Non-pigmented ciliary epithelial cell (primary cell): ENCODE results near the gene SLC9A3.

Experiments
- DNase-seq: peaks from one replicate; pipeline ENCODE4 v3.0.0-alpha.2; 2010; ENCODE audit warnings: low read depth

SLC9A3 gene

DNA sequence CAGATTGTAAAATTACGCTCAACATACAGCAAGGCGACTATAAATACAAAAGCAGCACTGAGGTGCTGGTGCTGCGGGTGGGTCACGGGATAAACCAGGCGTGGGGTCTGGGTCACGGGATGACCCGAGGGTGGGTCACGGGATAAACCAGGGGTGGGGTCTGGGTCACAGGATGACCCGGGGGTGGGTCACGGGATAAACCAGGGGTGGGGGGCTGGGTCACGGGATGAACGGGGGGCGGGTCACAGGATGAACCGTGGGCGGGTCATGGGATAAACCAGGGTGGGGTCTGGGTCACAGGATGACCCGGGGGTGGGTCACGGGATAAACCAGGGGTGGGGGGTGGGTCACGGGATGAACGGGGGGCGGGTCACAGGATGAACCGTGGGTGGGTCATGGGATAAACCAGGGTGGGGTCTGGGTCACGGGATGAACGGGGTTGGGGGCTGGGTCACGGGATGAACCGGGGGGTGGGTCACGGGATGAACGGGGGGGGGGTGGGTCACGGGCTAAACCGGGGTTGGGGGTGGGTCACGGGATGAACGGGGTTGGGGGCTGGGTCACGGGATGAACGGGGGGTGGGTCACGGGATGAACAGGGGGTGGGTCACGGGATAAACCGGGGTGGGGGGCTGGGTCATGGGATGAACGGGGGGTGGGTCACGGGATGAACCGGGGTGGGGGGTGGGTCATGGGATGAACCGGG is 30.2 kb upstream of the SLC9A3 start:
- no peak for DNase-seq

DNA sequence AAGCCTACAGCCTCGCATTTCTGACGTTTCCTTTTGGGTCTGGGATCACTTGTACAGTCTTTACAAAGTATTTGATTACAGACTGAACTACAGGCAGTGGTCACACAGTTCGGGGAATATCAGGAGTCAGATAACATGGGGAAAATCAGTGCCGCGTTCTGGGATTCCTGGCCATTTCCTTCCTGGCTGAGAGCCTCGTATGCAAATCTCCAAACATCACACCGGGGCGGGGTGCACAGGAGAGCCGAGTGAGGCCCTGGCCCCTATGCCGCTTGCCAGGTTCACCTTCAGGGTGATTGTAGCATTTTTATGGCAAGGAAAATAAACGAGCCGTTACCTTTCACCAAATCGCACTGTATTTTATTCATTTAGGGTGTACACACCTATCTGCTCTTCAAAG is 29.6 kb upstream of the SLC9A3 start:
- no peak for DNase-seq

DNA sequence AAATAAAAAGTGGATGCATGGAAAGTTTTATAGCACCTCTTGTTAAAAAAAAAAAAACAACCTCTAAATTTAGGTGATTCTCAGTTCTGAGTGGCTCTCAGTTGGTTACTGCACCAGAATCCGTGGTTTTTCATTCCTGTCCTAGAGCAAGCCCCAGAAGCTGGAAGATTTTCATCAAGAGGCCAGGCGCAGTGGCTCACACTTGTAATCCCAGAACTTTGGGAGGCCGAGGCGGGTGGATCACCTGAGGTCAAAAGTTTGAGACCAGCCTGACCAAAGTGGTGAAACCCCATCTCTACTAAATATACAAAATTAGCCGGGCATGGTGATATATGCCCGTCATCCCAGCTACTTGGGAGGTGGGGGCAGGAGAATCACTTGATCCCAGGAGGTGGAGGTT is 27.2 kb upstream of the SLC9A3 start:
- no peak for DNase-seq

GRCh38 chr5:549229-549628 is 25.0 kb upstream of the SLC9A3 start:
- no peak for DNase-seq

- DNase-seq = no peak
Observed at GRCh38 chr5:548256-548655, 24.0 kb upstream of the SLC9A3 start.

DNA sequence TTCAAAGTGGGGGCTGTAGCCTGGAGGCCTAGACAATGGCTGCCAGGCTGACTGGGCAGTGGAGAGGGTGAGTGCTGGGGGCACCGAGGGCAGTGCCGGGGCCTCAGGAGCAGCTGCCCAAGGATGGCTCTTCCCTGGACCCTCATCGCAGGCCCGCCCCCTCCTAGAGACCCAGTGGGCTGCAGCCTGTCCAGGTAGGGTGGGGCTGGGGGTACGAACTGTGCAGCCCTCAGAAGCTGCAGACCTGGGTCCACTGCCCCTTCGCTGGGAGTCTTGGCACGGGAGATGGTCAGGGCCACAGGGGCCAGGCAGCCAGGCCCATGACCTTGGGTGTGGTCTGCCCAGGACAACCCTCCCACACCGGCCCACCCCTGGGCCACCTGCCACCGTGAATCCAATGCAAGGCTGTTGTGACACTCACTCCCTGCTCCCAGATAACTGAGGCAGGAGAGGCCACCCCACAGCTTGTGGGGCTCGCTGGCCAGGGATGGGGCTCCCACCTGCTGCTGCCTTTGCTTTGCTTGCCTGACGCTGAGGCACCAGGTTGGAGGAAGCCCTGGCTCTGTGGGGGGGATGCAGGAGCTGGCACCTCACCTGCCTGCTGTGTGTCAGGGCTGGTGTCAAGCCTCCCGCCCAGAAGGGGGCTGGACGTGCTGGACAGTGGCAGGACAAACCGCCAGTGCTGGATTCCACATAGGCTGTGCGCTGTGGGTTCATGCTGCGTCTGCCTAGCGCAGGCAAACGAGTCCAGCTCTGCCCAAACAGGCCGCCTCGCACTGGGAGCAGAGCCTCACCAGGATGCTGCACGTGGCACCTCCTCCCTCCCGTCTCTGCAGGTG is 23.1 kb upstream of the SLC9A3 start:
- DNase-seq = no peak

GRCh38 chr5:546376-546908 is 22.2 kb upstream of the SLC9A3 start:
- DNase-seq = no peak

DNA sequence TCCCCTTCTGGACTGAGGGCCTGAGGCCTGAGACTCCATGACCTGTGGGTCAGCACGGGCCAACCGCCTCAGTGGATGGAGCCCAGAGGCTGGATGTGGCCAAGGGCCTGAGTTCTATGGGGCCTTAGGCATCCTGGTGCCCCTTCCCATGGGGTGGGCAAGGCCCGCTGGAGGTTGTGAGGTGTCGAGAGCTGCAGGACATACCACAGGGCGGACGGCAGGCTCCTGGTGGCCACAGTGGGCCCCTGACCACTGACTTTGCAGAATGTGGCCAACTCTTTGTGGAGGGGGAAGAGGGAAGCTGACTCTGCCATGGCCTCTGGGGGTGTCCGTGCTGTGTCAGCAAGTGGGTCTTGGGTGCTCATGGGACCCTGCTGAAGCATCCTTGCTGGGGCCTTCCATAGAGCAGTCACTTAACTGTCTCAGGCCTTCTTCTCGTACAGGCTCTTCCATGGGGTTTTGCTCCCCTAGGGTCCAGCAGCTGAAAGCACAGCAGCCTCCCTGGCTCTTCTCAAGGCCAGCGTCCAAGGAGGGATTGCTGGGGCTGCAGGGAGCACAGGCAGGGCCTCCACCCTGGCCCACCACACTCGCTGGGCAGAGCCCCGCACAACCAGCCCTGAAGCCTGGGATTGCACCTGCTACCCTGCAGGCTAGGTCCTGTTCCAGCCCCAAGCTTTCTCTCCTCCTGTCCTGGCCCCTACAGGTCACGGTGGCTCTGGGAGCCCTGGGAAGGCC is 21.6 kb upstream of the SLC9A3 start:
- no peak for DNase-seq

- DNase-seq = no peak
Observed at GRCh38 chr5:544675-545355, 20.6 kb upstream of the SLC9A3 start.

GRCh38 chr5:543755-544674 is 19.8 kb upstream of the SLC9A3 start:
- no peak for DNase-seq

DNA sequence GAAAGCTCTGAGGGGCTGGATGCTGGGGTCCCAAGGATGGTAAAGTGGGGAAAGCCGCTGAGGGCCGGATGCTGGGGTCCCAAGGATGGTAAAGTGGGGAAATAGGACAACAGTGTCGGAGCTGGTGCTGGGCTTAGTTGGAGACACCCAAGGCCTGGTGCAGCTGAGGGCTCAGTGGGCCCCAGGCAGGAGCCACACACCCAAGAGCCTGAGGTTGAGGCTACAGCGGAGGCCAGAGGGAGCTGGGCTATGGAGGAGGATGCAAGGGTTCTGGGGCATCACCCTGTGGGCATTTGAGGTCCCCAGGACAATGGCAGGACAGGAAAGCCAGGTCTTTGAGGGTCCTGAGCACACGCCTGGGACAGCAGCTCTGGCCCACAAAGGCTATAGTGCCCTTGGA is 19.1 kb upstream of the SLC9A3 start:
- no peak for DNase-seq

DNA sequence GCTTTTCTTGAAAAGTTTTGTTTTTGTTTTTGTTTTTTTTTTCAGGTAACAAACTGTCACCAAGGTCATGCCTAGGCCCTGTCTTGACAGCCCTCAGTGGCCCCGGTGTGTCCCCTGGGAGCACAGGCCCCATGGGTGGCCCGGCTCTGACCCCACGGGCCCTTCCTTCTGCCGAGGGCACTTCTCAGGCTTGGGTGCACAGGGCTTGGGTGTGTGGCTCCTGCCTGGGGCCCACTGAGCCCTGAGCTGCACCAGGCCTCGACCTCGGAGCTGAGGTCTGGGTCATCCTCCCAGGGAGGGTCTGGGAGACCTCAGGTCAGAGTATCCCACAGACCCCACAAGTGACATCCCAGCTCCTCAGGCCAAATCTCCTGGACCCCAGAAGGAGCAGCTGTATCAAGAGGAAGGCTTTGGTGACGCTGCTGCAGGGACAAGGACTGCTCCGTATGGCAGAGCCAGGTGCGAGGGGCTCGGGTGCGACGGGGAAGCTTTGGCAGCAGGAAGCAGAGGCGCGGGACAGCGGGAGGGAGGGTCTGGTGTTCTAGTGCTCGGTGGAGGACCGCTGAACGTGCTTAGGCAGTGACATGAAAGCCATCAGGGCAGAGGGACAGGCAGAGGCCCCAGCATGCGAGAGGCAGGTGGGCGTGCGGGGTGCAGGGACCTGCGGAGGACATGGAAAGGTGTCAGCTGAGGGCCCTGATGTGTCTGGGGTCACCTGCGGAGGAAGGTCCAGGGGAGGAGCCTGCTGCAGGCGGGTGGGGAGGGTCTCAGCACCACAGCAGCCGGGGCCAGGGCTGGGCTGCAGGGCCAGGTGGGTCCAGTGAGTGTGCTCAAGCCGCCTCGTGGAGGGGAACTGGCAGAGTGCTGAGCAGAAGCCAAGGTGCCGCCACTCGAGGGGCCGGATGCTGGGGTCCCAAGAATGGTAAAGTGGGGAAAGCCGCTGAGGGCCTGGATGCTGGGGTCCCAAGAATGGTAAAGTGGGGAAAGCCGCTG is 18.4 kb upstream of the SLC9A3 start:
- DNase-seq = no peak

GRCh38 chr5:541539-542318 is 17.5 kb upstream of the SLC9A3 start:
- DNase-seq = no peak

DNA sequence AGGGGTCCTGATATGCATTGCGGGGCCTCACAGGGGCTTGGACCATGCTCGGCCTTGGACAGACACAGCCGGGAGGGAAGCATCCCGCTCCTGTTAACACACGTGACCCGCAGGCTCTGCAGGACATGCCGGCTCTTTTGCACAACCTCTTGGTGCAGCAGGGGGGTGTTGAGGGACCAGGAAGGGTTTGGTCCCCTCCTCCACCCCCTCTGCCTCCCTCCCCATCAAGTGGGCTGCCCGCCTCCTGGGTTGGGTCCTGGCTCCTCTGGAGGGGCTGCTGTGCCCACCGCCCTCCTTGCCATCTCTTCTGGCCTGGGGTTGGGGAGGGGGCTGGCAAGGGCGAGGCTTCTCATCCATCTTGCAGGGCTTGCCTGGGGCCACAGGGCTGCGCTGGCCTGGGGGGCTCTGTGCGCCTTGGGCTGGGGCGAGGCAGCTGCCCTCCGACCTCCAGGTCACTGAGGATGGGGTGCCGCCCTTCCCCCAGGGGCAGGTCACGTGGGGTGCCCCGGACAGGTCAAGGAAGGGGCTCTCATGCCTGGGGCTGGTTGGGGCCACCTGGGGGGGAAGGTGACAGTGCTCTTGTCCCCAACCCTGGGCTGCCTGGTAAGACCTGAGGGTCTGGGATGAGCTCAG is 16.8 kb upstream of the SLC9A3 start:
- DNase-seq = no peak

DNA sequence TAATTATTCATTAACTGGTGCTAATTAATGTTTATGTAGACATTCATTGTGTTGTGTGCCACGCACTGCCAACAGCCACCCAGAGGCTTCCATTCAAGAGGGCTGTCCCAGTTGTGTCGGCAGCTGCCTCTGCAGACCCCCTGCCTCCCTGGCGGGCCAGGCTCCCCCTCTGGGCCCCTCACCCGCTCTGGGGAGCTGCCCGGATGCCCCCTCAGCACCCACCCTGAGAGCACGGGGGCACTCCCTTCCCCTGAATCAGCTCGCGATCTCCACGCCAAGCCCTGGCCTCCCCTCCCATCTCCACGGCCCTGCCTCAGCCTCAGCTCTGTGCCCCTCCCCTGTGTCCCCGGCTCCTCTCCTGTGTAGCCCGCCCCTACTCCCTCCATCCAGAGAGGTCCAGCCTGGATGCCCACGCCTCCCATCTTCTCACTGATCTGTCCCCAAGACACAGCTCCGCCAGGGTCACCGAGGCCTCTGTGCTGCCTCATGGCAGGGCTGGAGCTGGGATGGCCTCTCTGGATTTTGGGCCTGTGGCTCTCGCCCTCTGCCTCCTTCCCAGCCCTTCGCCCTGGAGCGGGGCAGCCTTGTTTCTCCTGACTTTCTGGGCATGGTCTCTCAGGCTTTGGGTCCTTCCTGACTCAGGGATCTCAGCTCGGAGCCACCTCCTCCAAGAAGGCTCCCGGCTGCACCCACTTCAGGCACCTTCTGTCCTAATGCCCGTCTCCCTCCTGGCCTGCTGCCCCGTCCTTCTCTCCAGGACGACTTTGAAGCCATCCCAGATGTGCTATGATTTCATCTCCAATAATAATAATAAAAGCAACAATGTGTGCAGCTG is 16.0 kb upstream of the SLC9A3 start:
- DNase-seq = no peak

- no peak for DNase-seq
Observed at GRCh38 chr5:539469-540070, 15.3 kb upstream of the SLC9A3 start.
